Lower leg skin (tissue), 3 donors: ENCODE measurements around the gene ODF2.

Experiments
- POLR2A ChIP-seq, 2 donors: fragments of 450-650 bp; IDR thresholded peaks; one replicate each; pipeline ENCODE4 v1.6.1; 2016 to 2017; ENCODE audit warnings: antibody characterized with exemption in 2 of 2, mild to moderate bottlenecking in 1 of 2, moderate library complexity in 1 of 2
- TF ChIP-seq, protein P1 (sequence below), 3 donors: fragments of 450-650 bp; IDR thresholded peaks; one replicate each; pipeline ENCODE4 v1.5.1; 2016; ENCODE audit warnings: antibody characterized with exemption in 3 of 3, mild to moderate bottlenecking in 3 of 3, moderate library complexity in 2 of 3

DNA sequence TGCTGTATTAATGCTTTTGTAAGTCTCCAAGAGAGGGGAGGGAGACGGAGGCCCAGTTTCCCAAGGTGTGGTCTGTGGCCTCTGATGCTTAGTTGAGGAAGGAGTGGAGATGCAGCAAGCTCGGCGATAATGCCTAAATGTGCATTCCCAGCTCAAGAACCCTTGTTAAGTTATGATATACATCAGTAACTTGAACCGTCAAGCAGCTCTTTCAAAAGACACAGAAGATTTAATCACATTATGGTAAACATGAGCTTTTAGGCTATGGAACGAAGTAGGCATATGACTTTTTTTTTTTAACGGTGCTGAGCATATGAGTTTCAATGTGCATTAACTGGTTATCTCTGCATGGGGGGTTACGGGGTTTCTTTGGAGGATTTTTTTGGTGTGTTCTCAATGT, 26.4 kb downstream of the ODF2 start:
- TF ChIP-seq, protein P1, sequence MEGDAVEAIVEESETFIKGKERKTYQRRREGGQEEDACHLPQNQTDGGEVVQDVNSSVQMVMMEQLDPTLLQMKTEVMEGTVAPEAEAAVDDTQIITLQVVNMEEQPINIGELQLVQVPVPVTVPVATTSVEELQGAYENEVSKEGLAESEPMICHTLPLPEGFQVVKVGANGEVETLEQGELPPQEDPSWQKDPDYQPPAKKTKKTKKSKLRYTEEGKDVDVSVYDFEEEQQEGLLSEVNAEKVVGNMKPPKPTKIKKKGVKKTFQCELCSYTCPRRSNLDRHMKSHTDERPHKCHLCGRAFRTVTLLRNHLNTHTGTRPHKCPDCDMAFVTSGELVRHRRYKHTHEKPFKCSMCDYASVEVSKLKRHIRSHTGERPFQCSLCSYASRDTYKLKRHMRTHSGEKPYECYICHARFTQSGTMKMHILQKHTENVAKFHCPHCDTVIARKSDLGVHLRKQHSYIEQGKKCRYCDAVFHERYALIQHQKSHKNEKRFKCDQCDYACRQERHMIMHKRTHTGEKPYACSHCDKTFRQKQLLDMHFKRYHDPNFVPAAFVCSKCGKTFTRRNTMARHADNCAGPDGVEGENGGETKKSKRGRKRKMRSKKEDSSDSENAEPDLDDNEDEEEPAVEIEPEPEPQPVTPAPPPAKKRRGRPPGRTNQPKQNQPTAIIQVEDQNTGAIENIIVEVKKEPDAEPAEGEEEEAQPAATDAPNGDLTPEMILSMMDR (IDR thresholded peaks at IDR 0.05): no peak
- TF ChIP-seq POLR2A (IDR thresholded peaks at IDR 0.05): no peak
